Measurements from ENCODE around the gene NRDE2.
"Not testable (repeated sequence)": the region's sequence is repeated elsewhere in the genome, so short reads cannot be mapped to it uniquely, and the experiment has no call there.

The NRDE2 gene

DNA sequence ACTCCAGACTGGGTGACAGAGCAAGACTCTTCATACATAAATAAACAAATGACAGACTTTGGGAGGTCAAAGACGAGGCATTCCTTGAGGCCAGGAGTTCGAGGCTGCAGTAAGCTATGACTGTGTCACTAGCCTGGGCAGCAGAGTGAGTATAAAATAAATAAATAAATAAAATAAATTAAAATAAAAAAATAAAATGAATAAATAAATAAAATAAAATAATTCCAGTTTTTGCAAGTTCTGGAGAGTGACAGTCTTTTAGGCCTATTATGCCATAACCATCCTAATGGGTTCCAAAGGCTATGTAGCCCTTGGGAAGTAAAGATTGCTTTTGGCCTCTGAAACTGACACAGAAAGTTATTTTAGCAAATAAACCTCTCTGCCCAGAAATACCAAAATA lies 16.5 kb upstream of the NRDE2 start:
- in situ Hi-C loops (cut with HindIII; ENCODE audit: low pct_ligation_motif_present, low sequenced_read_pairs), result no loop called here

DNA sequence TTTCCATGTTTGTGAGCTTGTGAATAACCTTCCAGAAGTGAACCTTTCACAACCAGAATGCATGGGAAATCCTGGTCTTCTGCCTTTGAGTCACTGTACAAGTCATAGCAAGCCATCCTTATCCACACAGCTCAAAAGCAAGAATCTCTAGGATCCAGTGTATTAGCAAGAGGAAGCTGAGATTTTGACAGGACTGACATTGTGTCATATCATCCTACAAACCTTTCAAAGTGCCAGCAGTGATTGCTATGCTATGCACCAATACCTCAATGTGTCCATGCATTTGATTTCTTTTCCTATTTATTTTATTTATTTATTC lies 13.5 kb upstream of the NRDE2 start:
- Histone ChIP-seq H3K4me3 (ENCODE audit: low read depth, low read length) (no peak overlapping the region), H3K36me3 (replicated peaks) (no peaks in the 10 kb centered on the region), H3K27me3 (replicated peaks) (no peaks in the 10 kb centered on the region), H3K27ac (no peak overlapping the region)
- in situ Hi-C loops (cut with HindIII; ENCODE audit: low pct_ligation_motif_present, low sequenced_read_pairs), result no loop called here
- TF ChIP-seq, protein P1, sequence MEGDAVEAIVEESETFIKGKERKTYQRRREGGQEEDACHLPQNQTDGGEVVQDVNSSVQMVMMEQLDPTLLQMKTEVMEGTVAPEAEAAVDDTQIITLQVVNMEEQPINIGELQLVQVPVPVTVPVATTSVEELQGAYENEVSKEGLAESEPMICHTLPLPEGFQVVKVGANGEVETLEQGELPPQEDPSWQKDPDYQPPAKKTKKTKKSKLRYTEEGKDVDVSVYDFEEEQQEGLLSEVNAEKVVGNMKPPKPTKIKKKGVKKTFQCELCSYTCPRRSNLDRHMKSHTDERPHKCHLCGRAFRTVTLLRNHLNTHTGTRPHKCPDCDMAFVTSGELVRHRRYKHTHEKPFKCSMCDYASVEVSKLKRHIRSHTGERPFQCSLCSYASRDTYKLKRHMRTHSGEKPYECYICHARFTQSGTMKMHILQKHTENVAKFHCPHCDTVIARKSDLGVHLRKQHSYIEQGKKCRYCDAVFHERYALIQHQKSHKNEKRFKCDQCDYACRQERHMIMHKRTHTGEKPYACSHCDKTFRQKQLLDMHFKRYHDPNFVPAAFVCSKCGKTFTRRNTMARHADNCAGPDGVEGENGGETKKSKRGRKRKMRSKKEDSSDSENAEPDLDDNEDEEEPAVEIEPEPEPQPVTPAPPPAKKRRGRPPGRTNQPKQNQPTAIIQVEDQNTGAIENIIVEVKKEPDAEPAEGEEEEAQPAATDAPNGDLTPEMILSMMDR (IDR thresholded peaks at IDR 0.05; ENCODE audit: low read depth, low read length, missing control alignments), result no peak
- DNase-seq, result no peak

More for the DNA sequence above, 16.5 kb upstream of the NRDE2 start:
- H3K4me3 ChIP-seq (ENCODE audit: low read depth, low read length), result no peak overlapping the region
- no peak overlapping the region for H3K27ac ChIP-seq
- DNase-seq, result no peak
- TF ChIP-seq, protein P1 (IDR thresholded peaks at IDR 0.05; ENCODE audit: low read depth, low read length, missing control alignments), result no peak
- H3K27me3 ChIP-seq (replicated peaks), result no peaks in the 10 kb centered on the region
- H3K36me3 ChIP-seq (replicated peaks), result no peaks in the 10 kb centered on the region

DNA sequence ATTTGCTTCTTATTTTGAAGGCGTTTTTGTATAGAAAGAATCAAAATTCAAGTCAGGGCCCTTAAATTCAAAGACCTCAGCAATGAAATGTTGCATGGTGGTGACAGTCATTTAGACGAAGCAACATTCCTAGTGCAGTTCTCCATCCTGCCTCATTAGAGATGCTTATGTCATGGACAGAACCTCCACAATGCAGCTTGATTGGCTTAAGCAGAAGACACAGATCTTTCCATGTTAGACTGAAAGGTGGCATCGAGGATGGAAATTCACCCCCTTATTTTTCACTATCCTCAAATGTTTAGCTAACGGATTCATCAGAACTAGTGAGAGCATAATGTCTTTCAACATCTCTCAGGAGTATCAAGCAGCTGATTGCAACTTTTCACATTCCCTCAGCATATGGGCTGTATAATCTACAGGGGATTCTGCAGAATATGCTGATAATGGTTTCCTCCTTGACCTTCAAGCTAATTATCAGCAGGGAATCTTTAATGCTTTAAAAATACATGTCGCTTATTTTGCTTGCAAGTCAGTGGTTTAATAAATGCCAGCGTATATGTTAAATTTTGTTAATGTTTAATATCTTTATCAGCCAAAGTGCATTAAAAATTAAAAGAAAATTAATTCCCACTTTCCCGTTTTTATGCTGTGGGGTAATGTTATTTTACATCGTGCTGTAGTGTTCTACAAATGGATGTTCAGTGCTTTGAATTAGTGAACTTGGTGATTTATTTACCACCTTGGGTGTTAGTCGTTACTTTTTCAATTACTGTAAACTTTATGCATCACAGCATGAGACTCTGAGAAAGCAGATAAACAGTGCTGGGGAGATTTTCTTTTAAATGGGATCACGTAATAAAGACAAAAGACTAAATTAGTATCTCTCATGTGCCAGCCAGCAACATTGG lies 12.8 kb upstream of the NRDE2 start:
- Histone ChIP-seq H3K27ac (no peak overlapping the region), H3K27me3 (replicated peaks) (no peaks in the 10 kb centered on the region), H3K4me3 (ENCODE audit: low read depth, low read length) (no peak overlapping the region), H3K36me3 (replicated peaks) (no peaks in the 10 kb centered on the region)
- TF ChIP-seq, protein P1 (IDR thresholded peaks at IDR 0.05; ENCODE audit: low read depth, low read length, missing control alignments), result no peak
- no peak for DNase-seq
- in situ Hi-C loops (cut with HindIII; ENCODE audit: low pct_ligation_motif_present, low sequenced_read_pairs), result no loop called here

DNA sequence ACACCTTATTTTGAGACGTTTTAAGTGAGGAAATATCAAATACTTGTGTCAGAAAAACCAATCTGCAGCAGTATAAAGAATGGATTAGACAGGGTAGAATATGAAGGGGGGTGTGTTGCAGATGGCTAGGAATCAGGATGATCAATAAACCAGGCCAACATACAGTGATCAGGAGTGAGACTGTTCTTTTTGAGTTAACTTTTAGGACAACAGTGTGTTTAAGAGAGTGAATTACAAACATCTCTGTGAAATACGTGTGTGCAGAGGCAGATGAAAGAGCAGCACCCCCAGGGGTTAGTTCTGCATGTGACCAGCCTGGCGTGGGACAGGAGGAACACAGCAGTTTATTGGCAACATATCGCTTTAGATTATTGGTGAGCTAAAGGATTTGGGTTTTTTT lies 10.6 kb upstream of the NRDE2 start:
- TF ChIP-seq, protein P1 (IDR thresholded peaks at IDR 0.05; ENCODE audit: low read depth, low read length, missing control alignments), result no peak
- DNase-seq, result no peak
- H3K4me3 ChIP-seq (ENCODE audit: low read depth, low read length), result no peak overlapping the region
- in situ Hi-C loops (cut with HindIII; ENCODE audit: low pct_ligation_motif_present, low sequenced_read_pairs), result no loop called here
- H3K27me3 ChIP-seq (replicated peaks), result no peaks in the 10 kb centered on the region
- H3K27ac ChIP-seq, result no peak overlapping the region
- no peaks in the 10 kb centered on the region for H3K36me3 ChIP-seq (replicated peaks)

DNA sequence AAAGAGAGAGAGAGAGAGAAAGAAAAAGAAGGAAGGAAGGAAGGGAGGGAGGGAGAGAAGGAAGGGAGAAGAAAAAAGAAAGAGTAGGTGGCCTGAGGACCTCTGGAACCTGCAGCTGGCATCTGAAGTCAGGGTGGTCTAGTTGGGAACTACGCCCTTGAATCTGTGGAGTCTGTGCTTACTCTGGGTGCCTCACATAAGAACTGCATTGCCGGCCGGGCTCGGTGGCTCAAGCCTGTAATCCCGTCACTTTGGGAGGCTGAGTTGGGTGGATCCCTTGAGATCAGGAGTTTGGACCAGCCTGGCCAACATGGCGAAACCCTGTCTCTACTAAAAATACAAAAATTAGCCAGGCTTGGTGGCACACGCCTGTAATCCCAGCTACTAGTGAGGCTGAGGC lies 10.0 kb upstream of the NRDE2 start:
- Histone ChIP-seq H3K27me3 (replicated peaks) (no peaks in the 10 kb centered on the region), H3K36me3 (replicated peaks) (no peaks in the 10 kb centered on the region), H3K4me3 (ENCODE audit: low read depth, low read length) (no peak overlapping the region), H3K27ac (no peak overlapping the region)
- DNase-seq, result no peak
- in situ Hi-C loops (cut with HindIII; ENCODE audit: low pct_ligation_motif_present, low sequenced_read_pairs), result no loop called here
- TF ChIP-seq, protein P1 (IDR thresholded peaks at IDR 0.05; ENCODE audit: low read depth, low read length, missing control alignments), result no peak

DNA sequence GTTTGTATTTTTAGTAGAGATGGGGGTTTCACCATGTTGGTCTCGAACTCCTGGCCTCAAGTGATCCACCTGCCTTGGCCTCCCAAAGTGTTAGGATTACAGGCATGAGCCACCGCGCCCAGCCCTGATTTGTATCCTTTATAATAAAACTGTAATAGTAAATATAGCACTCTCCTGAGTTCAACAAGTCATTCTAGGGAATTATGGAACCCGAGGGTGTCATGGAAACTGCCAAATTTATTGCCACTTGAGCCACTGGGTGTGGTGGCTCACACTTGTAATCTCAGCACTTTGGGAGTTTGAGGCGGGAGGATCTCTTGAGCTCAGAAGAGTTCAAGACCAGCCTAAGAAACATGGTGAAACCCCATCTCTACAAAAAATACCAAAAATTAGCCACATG lies 9.5 kb upstream of the NRDE2 start:
- H3K27me3 ChIP-seq (replicated peaks); H3K36me3 ChIP-seq (replicated peaks); H3K4me3 ChIP-seq (ENCODE audit: low read depth, low read length); H3K27ac ChIP-seq; in situ Hi-C loops (cut with HindIII; ENCODE audit: low pct_ligation_motif_present, low sequenced_read_pairs); DNase-seq: not testable (repeated sequence)

All from brain microvascular endothelial cell (primary cell).